Hepatocyte (in vitro differentiated cells): ENCODE data around the gene FOXE1.

ENCODE experiments used
- CTCF ChIP-seq: fragments of 200-600 bp; sonication (generic); IDR thresholded peaks from 2 replicates; pipeline ENCODE4 v1.5.1; 2016; ENCODE audit warnings: antibody characterized with exemption, mild to moderate bottlenecking; ENCODE audit not compliant: poor library complexity
- EZH2phosphoT487 ChIP-seq: fragments of 200-600 bp; sonication (generic); IDR thresholded peaks from one replicate; pipeline ENCODE4 v1.6.1; 2018; ENCODE audit warnings: antibody characterized with exemption, mild to moderate bottlenecking, low read depth, moderate library complexity; ENCODE audit not compliant: unreplicated experiment, severe bottlenecking

GRCh38 chr9:97875111-97875510 lies 22.1 kb downstream of the FOXE1 start:
- no peak for TF ChIP-seq CTCF
- no peak for TF ChIP-seq EZH2phosphoT487
